ENCODE measurements around the gene MEF2D.

Gene MEF2D

GRCh38 chr1:156423422-156424352, 76.9 kb downstream of the MEF2D start:
- no peak for TF ChIP-seq CTCF (IDR thresholded peaks at IDR 0.05; ENCODE audit: borderline replicate concordance, control extremely low read depth, extremely low read depth, insufficient read depth, missing control alignments)
- no peak for DNase-seq (ENCODE audit: low spot score)
- in situ Hi-C loops (cut with MboI; ENCODE audit: low sequenced_read_pairs, unreplicated experiment) = no loop called here

GRCh38 chr1:156422602-156423091, 77.9 kb downstream of the MEF2D start:
- in situ Hi-C loops (cut with MboI; ENCODE audit: low sequenced_read_pairs, unreplicated experiment) = no loop called here
- TF ChIP-seq CTCF (IDR thresholded peaks at IDR 0.05; ENCODE audit: borderline replicate concordance, control extremely low read depth, extremely low read depth, insufficient read depth, missing control alignments) = no peak
- no peak for DNase-seq (ENCODE audit: low spot score)

GRCh38 chr1:156421939-156422601, 78.5 kb downstream of the MEF2D start:
- in situ Hi-C loops (cut with MboI; ENCODE audit: low sequenced_read_pairs, unreplicated experiment) = no loop called here
- DNase-seq (ENCODE audit: low spot score) = no peak
- no peak for TF ChIP-seq CTCF (IDR thresholded peaks at IDR 0.05; ENCODE audit: borderline replicate concordance, control extremely low read depth, extremely low read depth, insufficient read depth, missing control alignments)

GRCh38 chr1:156421062-156421938, 79.3 kb downstream of the MEF2D start:
- DNase-seq (ENCODE audit: low spot score) = peak; percentile 97
- in situ Hi-C loops (cut with MboI; ENCODE audit: low sequenced_read_pairs, unreplicated experiment) = no loop called here
- TF ChIP-seq CTCF (IDR thresholded peaks at IDR 0.05; ENCODE audit: borderline replicate concordance, control extremely low read depth, extremely low read depth, insufficient read depth, missing control alignments) = no peak

- DNase-seq (ENCODE audit: low spot score) = peak; percentile 82
- in situ Hi-C loops (cut with MboI; ENCODE audit: low sequenced_read_pairs, unreplicated experiment) = no loop called here
- no peak for TF ChIP-seq CTCF (IDR thresholded peaks at IDR 0.05; ENCODE audit: borderline replicate concordance, control extremely low read depth, extremely low read depth, insufficient read depth, missing control alignments)
Observed at GRCh38 chr1:156420205-156421061, 80.1 kb downstream of the MEF2D start.

Data from GM13976 (cell line).